Hindlimb muscle (tissue), 1 donor: ENCODE measurements around the gene TFF1. TPM values are rescaled to one million over a fixed set of nuclear protein-coding genes. Genes with fewer than 3 reads are reported as not detected.

Experiments used
- DNase-seq: peaks from one replicate; pipeline ENCODE4 v3.0.0-alpha.2; 2013
- polyA plus RNA-seq: library from polyadenylated mRNA; unstranded; fragments of 120-200 nt; gene quantifications from one replicate; pipeline ENCODE4 v1.2.1, GENCODE V29; 2013; ENCODE audit not compliant: insufficient read length

Gene TFF1
- polyA plus RNA-seq, 1 donor: not detected

DNA sequence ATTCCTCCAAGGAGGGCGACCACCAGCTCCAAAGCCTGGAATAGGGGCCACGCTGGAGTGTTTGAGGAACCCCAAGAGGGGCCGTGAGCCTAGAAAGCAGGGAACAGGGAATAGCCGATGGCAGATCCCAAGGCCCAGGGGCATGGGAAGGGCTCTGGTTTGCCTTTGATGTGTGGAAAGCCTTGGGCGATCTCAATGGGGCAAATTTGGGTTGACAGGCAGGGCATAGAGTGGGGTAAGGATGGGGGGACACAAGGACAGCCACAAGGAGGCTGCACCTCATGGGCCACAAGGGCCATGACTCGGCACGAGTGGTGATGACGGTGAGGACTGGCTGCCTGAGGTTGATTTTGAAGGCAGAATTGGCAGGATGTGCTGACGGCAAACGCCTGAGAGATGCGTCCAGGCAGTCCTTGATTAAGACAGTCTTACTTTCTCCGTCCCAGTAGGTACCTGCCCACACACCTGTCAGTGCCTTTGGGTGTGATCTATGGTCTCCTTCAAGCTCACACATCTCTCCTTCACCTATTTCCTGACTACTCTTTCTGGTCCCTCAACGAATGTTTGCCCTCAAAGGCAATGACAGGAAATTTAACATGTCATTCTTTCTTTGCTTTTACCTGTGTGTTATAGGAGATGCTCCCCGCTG lies 31.5 kb upstream of the TFF1 start:
- DNase-seq: no peak

- no peak for DNase-seq
These were observed 30.7 kb upstream of the TFF1 start for GRCh38 chr21:42396799-42397745.

DNA sequence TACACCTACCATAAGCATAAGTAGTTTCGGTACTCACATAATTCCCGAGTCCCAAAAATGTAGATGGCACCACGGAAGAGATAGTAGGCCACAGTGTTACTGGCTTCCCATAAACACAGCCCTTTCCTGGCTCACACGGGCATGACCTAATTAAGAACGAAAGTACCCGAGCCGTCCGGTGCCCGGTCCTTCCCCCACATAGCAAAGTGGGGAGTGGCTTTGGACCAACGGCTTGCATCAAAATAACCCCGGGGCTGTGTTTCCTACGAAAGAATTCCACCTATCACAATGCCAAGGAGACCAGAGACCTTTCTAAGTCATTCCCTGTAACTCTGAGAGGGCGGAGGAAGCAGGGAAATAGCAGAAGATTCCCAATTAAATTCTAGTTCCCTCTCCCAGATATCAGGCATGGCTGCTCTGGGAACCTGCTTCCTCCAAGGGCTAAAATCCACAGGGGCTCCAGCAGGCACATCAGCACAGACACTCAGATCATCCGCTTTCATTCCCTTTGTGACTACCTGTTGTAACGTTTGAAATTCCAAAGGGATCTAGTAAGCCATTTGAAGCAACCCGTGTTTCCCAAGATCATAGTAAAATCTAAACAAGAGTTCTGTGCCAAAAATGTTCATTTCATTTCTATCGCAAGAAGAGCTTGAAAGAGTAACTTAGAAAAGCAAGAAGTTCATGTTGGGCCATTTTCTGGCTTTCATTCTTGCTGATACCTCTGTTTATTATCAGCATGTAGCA lies 29.7 kb upstream of the TFF1 start, which contains the start of gene TMPRSS3:
TSS of gene TMPRSS3 (minus strand) at position 148 of the 747 bp plus-strand sequence. CDS start 635 bp downstream, outside the sequence.
- DNase-seq: no peak

GRCh38 chr21:42395302-42395701 lies 29.0 kb upstream of the TFF1 start:
- no peak for DNase-seq

GRCh38 chr21:42393443-42393950 lies 27.2 kb upstream of the TFF1 start:
- DNase-seq: no peak

- no peak for DNase-seq
These were observed 26.6 kb upstream of the TFF1 start for GRCh38 chr21:42392731-42393442.

DNA sequence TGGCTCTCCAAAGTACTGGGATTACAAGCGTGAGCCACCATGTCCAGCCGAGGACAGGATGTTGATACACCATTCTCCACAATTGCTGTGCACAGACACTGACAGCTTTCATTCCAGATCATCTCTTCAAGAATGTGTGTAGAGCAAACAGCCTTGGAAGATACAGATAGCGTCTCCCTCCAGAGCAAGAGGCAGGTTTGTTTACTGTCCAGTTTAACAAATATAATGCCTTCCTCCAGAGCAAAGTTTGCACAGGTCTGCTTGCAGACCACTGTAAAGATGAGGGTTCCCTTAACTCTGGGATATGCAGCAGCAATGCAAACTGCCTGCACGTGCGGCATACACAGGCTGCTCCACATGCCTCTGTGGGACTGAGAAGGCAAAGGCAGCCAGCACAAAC lies 25.0 kb upstream of the TFF1 start:
- DNase-seq: no peak

DNA sequence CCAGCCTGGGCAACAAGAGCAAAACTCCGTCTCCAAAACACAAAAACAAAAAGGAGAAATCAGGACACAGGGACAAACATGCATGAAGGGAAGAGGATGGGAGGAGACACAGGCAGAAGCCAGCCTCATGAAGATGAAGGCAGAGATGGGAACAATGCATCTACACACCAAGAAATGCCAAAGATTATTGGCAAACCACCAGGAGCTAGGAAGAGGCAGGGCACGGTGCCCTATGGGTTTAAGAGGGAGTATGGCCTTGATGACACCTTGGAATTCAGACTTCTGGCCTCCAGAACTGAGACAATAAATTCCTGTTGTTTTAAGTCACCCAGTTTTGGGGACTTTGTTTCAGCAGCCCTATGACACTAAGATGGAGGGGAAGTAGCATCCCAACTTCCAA lies 24.4 kb upstream of the TFF1 start:
- DNase-seq: no peak

DNA sequence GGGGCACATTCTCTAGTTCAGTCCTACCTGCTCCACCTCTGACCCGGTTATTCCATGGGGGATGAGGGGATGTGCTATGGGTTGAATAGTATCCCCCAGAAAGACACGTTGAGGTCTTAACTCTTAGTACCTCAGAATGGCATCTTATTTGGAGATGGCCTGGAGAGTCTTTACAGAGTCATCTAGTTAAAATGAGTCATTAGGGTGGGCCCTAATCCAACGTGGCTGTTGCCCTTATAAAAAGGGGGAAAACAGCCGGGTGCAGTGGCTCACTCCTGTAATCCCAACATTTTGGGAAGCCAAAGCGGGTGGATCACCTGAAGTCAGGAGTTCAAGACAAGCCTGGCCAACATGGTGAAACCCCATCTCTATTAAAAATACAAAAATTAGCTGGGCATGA lies 23.9 kb upstream of the TFF1 start:
- DNase-seq: no peak

GRCh38 chr21:42389449-42389835 lies 23.1 kb upstream of the TFF1 start:
- DNase-seq: no peak

GRCh38 chr21:42388740-42389448 lies 22.6 kb upstream of the TFF1 start:
- no peak for DNase-seq

- DNase-seq: no peak
These were observed 21.6 kb upstream of the TFF1 start for GRCh38 chr21:42387843-42388340.

GRCh38 chr21:42387164-42387563 lies 20.8 kb upstream of the TFF1 start:
- no peak for DNase-seq

DNA sequence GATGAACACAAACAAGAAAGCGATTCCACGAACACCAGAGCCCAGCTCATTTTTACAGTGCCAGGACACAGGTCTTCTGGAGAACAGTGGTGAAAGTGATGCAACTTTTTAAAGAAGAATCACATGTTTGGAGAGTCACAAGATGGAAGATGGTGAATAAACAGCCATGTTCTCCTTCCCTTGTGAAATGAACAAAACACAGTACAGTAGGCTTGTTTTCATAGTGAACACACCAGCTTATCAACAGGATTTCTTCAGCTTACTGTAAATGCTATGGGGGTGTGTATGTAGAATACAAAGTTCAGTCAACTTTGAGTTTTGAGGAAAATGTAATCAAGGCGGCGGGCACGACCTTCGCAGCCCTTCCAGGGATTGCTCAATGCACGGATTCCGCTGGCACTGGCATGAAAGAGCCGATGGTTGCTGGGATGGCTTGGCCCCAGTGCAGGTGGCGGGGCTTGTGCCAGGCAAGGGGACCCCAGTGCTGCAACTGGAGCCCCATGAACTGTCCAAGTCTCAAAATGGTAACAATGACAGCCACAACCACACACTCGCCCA lies 19.8 kb upstream of the TFF1 start:
- no peak for DNase-seq

- no peak for DNase-seq
These were observed 19.3 kb upstream of the TFF1 start for GRCh38 chr21:42385619-42386018.

GRCh38 chr21:42384989-42385388 lies 18.7 kb upstream of the TFF1 start:
- no peak for DNase-seq

DNA sequence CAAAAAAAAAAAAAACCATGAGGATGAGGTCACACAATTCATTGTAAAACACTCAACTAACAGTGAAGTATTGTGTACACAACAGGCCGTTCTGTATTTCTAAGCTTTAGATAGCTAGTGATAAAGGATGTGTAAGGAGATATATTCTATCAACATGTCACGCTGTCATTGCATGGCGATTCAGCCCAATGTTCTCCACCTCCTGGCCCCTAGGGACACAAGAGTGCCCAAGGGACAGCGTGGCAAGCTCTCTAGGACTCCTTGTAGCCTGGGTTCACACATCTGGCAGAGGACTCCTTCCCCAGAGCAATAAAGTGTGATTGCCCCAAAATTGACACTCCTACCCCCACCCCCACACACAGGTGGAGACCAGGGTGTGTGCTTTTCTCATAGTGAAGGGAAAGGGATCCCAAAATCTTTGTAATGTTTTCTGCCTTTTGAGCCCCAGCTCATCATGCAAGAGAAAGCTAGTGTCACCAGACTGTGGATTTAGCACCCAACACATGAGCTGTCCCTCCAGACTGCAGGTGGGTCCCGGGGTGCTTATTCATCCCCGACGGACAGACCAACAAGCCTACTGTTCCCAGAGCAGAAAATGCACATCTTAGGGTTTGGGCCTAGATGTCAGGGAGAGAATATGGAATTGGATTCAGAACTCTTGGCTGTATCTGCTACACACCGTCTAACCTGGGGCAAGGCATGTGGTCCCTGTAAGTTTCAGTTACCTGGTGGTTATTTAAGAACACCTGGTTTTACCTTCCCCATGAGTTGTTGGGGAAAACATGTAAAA lies 18.0 kb upstream of the TFF1 start:
- DNase-seq: no peak

DNA sequence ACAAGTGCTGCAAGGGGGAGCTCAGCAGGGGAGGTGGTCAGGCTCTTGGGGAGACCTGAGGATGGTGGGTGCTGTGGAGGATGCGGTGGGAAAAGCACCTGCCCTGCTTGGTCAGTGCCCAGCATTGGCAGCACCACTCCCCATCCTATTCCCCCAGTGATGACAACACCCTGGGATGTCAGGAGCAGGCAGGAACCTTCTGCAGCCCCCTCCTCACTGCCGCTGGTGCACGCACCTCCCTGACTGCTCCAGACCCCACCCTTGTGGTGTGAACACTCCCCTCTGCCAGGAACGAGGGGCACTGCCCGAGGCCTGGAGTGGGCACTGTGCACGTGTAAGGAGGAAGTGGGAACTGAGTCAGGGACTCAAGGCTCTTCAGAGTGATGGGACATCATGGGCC lies 17.0 kb upstream of the TFF1 start:
- no peak for DNase-seq

- no peak for DNase-seq
These were observed 16.6 kb upstream of the TFF1 start for GRCh38 chr21:42382915-42383314.

DNA sequence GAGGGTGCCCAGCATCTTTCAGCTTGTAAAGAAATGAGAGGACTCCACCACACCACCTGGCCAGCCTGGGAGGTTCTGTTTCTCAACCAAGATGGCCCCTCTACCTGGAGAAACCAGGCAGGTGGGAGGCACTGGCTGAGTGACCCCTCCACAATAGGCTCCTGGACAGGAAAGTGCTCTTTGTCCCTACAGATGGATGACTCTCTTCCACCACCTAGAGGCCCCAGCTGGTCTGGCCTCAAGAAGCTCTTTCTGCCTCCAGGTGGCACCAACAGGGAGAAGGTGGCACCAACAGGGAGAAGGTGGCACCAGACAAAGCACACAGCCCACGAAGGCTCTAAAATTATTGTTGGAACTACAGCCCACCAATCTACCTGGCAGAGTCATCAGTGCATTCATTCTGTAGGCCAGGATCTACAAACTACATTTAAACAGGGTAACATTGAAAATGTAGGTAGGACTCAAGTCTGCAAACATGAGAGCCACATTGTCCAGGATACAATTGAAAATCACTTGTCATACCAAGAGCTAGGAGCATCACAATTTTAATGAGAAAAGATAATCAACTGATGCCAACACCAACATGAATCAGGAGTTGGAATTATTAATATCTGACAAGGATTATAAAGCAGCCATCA lies 15.1 kb upstream of the TFF1 start:
- DNase-seq: no peak
